GM19239 (cell line): ENCODE data around the gene FCER1A.

Source experiments
- DNase-seq: peaks from one replicate; pipeline ENCODE4 v3.0.0; 2011; ENCODE audit warnings: low spot score; ENCODE audit not compliant: insufficient read length
- FAIRE-seq: peaks from 2 replicates; lab custom pipeline; 2011; peaks lifted over from hg19 to GRCh38; lab: Jason Lieb, UNC

Gene FCER1A

GRCh38 chr1:159302095-159302494 is at the start of gene FCER1A:
Gene FCER1A, plus strand, starts transcription at chr1:159302336. Its CDS starts 29 bp downstream, at chr1:159302365.
- no peak for FAIRE-seq
- DNase-seq = no peak

GRCh38 chr1:159261311-159261710 is 40.8 kb upstream of the FCER1A start:
- FAIRE-seq = no peak
- DNase-seq = no peak

DNA sequence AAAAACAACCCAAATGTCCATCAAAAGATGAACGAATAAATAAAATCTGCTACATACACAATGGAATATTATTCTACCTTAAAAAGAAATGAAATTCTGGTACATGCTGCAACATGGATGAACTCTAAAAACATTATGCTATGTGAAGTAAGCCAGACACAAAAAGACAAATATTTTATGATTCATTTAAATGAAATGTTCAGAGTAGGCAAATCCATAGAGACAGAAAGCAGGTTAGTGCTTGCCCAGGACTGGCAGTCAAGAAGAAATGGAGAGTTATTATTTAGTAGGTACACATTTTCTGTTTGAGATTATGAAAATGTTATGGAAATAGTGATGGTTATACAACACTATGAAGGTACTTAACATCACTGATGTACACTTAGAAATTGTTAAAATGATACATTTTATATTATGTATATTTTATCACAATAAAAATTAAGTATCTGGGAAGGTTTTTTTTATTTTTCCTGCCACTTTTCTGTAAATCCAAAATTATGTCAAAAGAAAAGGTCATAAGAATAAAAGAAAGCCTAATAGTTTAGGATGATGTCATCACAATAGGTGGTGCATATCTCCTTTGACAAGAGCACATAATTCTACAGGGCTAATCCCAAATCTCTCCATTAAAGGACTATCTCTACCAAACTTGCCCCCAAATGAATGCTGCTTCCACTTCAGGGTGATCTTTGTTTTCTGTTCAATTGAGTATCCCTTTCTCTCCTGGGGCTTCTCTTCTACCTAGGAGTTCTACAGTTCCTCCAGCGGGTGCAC is 40.2 kb upstream of the FCER1A start:
- FAIRE-seq = no peak
- DNase-seq = no peak

- DNase-seq = no peak
- no peak for FAIRE-seq
Measured at GRCh38 chr1:159266832-159267231, 35.3 kb upstream of the FCER1A start.

DNA sequence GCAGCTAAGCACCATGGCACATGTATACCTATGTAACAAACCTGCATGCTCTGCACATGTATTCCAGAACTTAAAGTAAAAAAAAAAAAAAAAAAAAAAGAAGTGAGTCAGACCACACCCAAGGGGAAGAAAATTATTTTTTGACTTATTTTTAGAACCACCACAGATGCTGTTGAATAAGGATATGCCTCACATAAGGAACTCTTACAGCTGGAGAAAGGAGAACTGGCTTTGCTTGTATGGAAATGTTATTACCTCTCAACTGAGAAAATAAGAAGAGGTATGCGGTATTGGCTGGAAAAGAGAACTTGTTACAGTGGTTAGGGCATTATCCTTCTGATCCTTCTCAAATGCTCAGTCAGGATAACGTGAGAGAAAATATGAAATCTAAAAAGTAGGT is 27.5 kb upstream of the FCER1A start:
- FAIRE-seq (no peak), DNase-seq (no peak)

GRCh38 chr1:159275891-159276290 is 26.2 kb upstream of the FCER1A start:
- FAIRE-seq = no peak
- DNase-seq = no peak

GRCh38 chr1:159279773-159280172 is 22.4 kb upstream of the FCER1A start:
- DNase-seq (no peak), FAIRE-seq (no peak)

DNA sequence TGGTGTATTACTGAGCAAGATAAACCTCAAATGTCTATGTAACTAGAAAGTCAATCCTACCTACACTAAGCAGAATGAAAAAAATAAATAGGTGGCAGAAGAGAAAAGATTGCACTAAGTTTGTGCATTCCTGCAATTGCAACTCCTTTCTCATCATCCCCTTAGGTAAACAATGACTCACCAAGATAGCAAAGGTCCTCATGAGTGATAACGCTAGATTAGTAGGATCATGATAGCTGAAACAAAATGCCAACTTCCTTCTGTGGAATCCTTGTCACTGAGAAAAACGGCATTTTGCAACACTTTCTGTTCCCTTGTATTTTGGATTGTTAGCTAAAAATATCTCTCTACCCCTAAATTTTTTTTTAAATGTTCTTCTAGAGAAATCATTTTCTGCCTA is 20.0 kb upstream of the FCER1A start:
- DNase-seq = no peak
- FAIRE-seq = no peak

DNA sequence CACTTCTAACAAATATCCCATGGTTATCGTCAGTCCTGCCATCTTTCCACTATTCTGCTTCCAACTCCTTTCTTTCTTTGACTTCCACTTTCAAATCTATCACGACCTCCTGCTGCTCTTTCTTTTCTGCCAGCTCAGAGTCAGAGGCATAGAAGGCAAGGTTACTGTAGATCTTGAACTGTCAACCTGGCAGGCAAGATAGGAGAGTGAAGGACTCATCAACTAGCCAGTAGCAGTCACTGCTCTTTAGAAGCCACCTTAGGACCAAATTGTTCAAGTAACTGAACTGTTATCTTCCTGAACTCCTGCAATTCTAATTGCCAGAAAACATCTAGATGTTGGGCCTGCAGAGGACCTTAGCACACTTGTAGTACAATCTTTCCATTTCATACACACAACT is 13.1 kb upstream of the FCER1A start:
- DNase-seq (no peak), FAIRE-seq (no peak)

GRCh38 chr1:159291424-159291823 is 10.7 kb upstream of the FCER1A start:
- DNase-seq = no peak
- FAIRE-seq = no peak

DNA sequence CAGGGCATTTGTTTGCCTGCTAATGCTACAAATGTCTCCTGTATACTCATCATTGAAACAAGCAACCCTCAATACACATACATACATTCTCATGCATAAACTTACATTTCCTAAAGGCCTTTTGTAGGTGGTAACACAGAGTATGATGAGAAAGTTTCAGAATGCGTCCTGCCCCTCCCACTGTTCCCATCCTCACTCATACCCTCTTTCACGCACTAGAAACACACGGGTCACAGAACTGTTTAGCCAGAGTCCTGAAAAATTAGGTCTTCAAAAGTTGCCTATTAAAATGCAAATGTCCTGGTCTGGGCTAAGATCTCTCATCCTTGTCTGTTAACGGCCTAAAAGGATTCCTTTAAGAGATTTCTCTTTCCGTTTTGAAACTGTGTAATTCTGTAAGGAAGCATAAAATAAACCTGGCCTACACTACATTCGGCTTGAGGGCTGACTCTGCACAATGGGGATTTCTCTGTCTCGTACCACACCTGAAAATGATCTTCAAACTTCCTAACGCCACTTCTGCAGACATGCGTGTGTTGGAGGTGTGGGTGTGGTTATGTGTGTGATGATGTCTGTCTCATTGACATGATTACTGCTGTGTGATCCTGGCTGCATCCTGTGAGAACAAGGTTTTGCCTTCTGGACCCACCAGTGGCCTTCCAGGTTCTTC is 5.3 kb upstream of the FCER1A start:
- no peak for FAIRE-seq
- DNase-seq = no peak

GRCh38 chr1:159300146-159300545 is 2.0 kb upstream of the FCER1A start:
- FAIRE-seq (no peak), DNase-seq (no peak)

DNA sequence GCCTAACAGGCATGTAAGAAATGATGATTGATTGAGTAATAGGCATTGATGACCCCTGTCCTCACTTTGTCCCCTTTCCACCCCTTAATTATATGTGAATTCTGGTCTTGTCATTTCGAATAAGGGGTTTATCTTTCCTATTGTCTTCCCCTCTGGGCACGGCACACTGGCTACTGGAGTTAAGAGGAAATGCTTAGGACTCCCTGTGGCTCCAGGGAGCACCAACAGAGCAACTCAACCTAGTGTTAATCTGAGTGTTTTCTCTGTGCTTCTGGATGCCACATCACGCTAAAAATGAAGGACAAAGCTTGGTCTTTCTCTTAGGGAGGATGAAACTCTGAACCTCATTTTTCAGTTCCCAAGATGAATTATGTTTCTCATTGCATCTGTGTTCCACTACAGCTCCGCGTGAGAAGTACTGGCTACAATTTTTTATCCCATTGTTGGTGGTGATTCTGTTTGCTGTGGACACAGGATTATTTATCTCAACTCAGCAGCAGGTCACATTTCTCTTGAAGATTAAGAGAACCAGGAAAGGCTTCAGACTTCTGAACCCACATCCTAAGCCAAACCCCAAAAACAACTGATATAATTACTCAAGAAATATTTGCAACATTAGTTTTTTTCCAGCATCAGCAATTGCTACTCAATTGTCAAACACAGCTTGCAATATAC is 5.3 kb downstream of the FCER1A start:
- FAIRE-seq (no peak), DNase-seq (no peak)

DNA sequence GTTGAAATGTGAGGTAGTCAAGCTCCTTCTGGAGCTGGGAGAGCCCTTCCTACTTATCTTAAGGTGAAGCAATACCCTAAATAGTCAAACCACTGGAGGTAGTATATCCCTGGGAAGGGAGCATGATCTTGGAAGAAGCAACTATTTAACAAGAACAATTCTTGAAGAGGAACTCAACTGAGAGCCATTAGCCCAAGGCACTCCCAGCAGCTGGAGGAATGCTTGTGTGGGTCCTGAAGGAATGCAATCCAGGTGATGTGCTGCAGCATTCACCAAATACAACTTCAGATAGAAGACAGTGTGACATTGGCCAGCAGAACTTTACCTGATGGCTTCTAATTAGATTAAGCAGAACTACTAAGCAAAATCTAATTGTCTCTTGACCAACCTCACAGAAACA is 9.5 kb downstream of the FCER1A start:
- no peak for FAIRE-seq
- DNase-seq = no peak

DNA sequence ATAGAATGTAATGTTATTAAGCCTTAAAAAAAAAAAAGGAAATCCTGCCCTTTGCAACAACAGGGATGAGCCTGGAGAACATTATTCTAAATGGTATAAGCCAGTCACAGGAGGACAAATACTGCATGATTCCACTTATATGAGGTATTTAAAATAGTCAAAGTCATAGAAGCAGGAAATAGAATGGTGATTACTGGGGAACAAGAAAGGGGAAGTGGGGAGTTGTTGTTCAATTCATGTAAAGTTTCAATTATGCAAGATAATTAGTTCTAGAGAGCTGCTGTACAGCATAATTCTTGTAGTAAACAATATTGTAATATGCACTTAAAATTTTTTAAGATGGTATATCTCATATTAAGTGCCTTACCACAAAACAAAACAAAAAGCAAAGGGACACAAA is 13.2 kb downstream of the FCER1A start:
- FAIRE-seq = no peak
- DNase-seq = no peak

GRCh38 chr1:159318784-159319551 is 16.8 kb downstream of the FCER1A start:
- no peak for FAIRE-seq

GRCh38 chr1:159334797-159335196 is 32.7 kb downstream of the FCER1A start:
- FAIRE-seq (no peak), DNase-seq (no peak)

More at GRCh38 chr1:159318784-159319551, 16.8 kb downstream of the FCER1A start:
- DNase-seq = no peak

DNA sequence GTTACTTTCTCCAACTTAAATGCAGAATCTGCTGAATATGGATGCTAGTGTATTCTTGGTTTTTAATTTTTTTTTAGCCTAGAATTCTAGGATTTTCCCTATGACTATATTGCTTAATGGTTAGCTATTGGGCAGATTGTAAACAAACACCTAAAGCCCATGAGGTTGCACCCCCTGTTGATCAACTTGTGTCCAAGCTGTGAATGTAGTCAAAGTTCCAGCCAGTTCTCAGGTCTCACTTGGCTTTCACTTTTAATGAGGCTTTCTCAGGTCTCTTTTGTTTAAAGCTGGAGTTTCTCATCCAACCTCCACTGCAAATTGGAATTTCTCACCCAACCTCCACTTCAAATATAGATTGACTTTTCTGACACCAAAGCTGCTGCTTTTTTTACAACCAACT is 35.9 kb downstream of the FCER1A start:
- DNase-seq = no peak
- FAIRE-seq = no peak

DNA sequence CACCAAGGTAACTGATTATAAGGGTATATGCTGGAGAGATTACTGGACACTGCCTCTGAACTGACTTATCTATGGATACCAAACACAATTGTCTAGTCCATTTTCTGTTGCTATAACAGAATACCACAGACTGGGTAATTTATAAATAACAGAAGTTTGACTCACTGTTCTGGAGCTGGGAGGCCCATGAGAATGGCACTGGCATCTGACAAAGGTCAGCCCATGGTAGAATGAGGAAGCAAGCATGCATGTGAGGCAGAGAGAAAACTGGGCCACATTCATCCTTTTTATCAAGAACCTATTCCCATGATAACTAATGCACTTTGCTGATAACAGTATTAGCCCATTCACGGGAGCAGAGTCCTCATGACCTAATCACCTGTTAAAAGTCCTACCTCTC is 37.4 kb downstream of the FCER1A start:
- no peak for FAIRE-seq

GRCh38 chr1:159341736-159342135 is 39.6 kb downstream of the FCER1A start:
- DNase-seq = no peak
- FAIRE-seq = no peak

More for the DNA sequence above, 37.4 kb downstream of the FCER1A start:
- DNase-seq = no peak
